ENCODE measurements around the gene CHD1L.

DNA sequence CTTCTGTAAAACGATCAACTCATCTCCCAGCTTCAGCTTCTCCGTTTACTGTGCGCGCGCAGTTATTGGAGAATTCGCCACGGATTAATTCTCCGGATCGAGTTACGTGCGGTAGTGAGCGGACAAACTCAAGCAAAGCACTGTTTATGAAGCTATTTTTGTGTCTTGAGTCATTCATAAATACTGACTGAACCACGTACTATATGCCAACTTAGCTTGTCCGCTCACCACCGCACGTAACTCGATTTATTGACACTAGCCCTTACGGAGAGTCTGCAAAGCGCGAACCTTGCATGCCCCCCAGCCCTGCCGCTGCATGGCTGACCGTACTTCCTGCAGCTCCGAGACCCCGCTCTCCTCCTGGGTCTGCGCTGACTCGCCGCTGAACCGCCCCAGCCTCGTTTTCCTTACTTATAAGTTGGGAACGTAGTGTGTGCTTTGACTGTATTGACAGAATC, 773 bp downstream of the CHD1L start:
- TF ChIP-seq SMC3 (conservative IDR thresholded peaks at IDR 0.05; ENCODE audit: poor library complexity) (no peak), MXI1 (conservative IDR thresholded peaks at IDR 0.05; ENCODE audit: poor library complexity, severe bottlenecking) (peak; percentile 13), RAD21 (conservative IDR thresholded peaks at IDR 0.05) (peak; percentile 8), POLR2AphosphoS5 (IDR thresholded peaks at IDR 0.05) (no peak), EZH2 (IDR thresholded peaks at IDR 0.05; ENCODE audit: borderline replicate concordance, insufficient read depth, low read length, poor library complexity, severe bottlenecking) (no peak), EP300 (conservative IDR thresholded peaks at IDR 0.05; ENCODE audit: poor library complexity, severe bottlenecking) (no peak), TAF1 (IDR thresholded peaks at IDR 0.05; ENCODE audit: low read depth) (no peak)
- TF ChIP-seq, protein P1, sequence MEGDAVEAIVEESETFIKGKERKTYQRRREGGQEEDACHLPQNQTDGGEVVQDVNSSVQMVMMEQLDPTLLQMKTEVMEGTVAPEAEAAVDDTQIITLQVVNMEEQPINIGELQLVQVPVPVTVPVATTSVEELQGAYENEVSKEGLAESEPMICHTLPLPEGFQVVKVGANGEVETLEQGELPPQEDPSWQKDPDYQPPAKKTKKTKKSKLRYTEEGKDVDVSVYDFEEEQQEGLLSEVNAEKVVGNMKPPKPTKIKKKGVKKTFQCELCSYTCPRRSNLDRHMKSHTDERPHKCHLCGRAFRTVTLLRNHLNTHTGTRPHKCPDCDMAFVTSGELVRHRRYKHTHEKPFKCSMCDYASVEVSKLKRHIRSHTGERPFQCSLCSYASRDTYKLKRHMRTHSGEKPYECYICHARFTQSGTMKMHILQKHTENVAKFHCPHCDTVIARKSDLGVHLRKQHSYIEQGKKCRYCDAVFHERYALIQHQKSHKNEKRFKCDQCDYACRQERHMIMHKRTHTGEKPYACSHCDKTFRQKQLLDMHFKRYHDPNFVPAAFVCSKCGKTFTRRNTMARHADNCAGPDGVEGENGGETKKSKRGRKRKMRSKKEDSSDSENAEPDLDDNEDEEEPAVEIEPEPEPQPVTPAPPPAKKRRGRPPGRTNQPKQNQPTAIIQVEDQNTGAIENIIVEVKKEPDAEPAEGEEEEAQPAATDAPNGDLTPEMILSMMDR (IDR thresholded peaks at IDR 0.05; ENCODE audit: poor library complexity, severe bottlenecking): peak; percentile 7
- TF ChIP-seq, protein P2, sequence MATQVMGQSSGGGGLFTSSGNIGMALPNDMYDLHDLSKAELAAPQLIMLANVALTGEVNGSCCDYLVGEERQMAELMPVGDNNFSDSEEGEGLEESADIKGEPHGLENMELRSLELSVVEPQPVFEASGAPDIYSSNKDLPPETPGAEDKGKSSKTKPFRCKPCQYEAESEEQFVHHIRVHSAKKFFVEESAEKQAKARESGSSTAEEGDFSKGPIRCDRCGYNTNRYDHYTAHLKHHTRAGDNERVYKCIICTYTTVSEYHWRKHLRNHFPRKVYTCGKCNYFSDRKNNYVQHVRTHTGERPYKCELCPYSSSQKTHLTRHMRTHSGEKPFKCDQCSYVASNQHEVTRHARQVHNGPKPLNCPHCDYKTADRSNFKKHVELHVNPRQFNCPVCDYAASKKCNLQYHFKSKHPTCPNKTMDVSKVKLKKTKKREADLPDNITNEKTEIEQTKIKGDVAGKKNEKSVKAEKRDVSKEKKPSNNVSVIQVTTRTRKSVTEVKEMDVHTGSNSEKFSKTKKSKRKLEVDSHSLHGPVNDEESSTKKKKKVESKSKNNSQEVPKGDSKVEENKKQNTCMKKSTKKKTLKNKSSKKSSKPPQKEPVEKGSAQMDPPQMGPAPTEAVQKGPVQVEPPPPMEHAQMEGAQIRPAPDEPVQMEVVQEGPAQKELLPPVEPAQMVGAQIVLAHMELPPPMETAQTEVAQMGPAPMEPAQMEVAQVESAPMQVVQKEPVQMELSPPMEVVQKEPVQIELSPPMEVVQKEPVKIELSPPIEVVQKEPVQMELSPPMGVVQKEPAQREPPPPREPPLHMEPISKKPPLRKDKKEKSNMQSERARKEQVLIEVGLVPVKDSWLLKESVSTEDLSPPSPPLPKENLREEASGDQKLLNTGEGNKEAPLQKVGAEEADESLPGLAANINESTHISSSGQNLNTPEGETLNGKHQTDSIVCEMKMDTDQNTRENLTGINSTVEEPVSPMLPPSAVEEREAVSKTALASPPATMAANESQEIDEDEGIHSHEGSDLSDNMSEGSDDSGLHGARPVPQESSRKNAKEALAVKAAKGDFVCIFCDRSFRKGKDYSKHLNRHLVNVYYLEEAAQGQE (IDR thresholded peaks at IDR 0.05; ENCODE audit: borderline replicate concordance): no peak
